CD4-positive, alpha-beta T cell (primary cell): ENCODE results near the gene TNFRSF9. TPM values are rescaled to one million over a fixed set of nuclear protein-coding genes. Genes with fewer than 3 reads are reported as not detected.

Source experiments
- ATAC-seq: fragments of 200-7000 bp; cut with Tn5 transposase; one replicate; pipeline ENCODE4 v1.10.0; 2022; ENCODE audit warnings: mild to moderate bottlenecking; ENCODE audit not compliant: poor library complexity
- CTCF ChIA-PET: fragments of 350-600 bp; sonication (Branson Sonifier 250); formaldehyde crosslinking; loops from one replicate; lab custom pipeline; 2021; ENCODE audit warnings: antibody characterized with exemption, inconsistent platforms; lab: Charles Lee
- POLR2A ChIA-PET: fragments of 350-600 bp; sonication (Branson Sonifier 250); formaldehyde crosslinking; loops from one replicate; lab custom pipeline; 2021; ENCODE audit warnings: antibody characterized with exemption, inconsistent platforms; lab: Charles Lee
- DNase-seq, 14 experiments: peaks; one replicate each; pipeline ENCODE4 v3.0.0-alpha.2; 2013 to 2020; ENCODE audit warnings: mixed read lengths in 2 of 14
- H3K27ac ChIP-seq, 2 donors: one replicate each; pipeline versions ENCODE4 v1.5.1 to v1.7.0; 2013; ENCODE audit warnings: low read length in 2 of 2, low read depth in 1 of 2, mild to moderate bottlenecking in 1 of 2
- H3K27me3 ChIP-seq, 2 experiments: 1 replicate in 1 of 2; 2 replicates in 1 of 2; pipeline versions ENCODE4 v1.6.1 to v1.7.0; 2013; ENCODE audit warnings: low read length in 2 of 2, control low read depth in 1 of 2, mild to moderate bottlenecking in 1 of 2, moderate library complexity in 1 of 2; ENCODE audit not compliant: insufficient read depth in 2 of 2, control insufficient read depth in 1 of 2
- H3K36me3 ChIP-seq: one replicate; pipeline ENCODE4 v1.6.1; 2013; ENCODE audit warnings: low read length, control low read depth; ENCODE audit not compliant: insufficient read depth
- H3K4me1 ChIP-seq: one replicate; pipeline ENCODE4 v1.6.1; 2013; ENCODE audit warnings: low read length, control low read depth; ENCODE audit not compliant: insufficient read depth
- H3K4me3 ChIP-seq: one replicate; pipeline ENCODE4 v1.5.1; 2013; ENCODE audit warnings: mild to moderate bottlenecking, low read length, moderate library complexity
- H3K9me3 ChIP-seq, 2 experiments: 1 replicate in 1 of 2; 2 replicates in 1 of 2; pipeline versions ENCODE4 v1.6.1 to v1.7.0; 2013; ENCODE audit warnings: low read length in 2 of 2, mild to moderate bottlenecking in 2 of 2, control low read depth in 1 of 2, moderate library complexity in 1 of 2; ENCODE audit not compliant: control insufficient read depth in 1 of 2, insufficient read depth in 1 of 2
- H3K27ac Mint-ChIP-seq: one replicate; pipeline ENCODE4 v1.8.0; 2020; ENCODE audit warnings: mixed read lengths
- H3K27me3 Mint-ChIP-seq: one replicate; pipeline ENCODE4 v1.8.0; 2021; ENCODE audit warnings: mixed read lengths
- H3K36me3 Mint-ChIP-seq: one replicate; pipeline ENCODE4 v1.8.0; 2021; ENCODE audit warnings: low read depth, mixed read lengths
- H3K4me1 Mint-ChIP-seq: one replicate; pipeline ENCODE4 v1.8.0; 2021; ENCODE audit warnings: low read depth, mixed read lengths
- H3K4me3 Mint-ChIP-seq: one replicate; pipeline ENCODE4 v1.8.0; 2020; ENCODE audit warnings: mild to moderate bottlenecking, mixed read lengths
- H3K9me3 Mint-ChIP-seq: one replicate; pipeline ENCODE4 v1.8.0; 2020; ENCODE audit warnings: mixed read lengths
- intact Hi-C, 2 experiments: fragments of 100-400 bp; cut with DNase I in 1 of 2; cut with micrococcal nuclease in 1 of 2; formaldehyde crosslinking; loops; one replicate each; pipeline versions ENCODE4 v1.15.1 to v1.9.0; 2023 to 2025; cut with DNase I, micrococcal nuclease
- total RNA-seq, 174 experiments: library from RNA in 2 of 174; stranded (reverse) in 2 of 174; gene quantifications; one replicate each; pipeline ENCODE4 v1.2.3 and lab custom pipeline; 2021 to 2026
- TF ChIP-seq, protein P1 (sequence below): fragments of 200-600 bp; IDR thresholded peaks from one replicate; pipeline ENCODE4 v1.8.0; 2022; ENCODE audit warnings: antibody characterized with exemption, mild to moderate bottlenecking

Gene TNFRSF9
- total RNA-seq, 2 experiments from 2014 or later, result 0.52 to 0.84 TPM

DNA sequence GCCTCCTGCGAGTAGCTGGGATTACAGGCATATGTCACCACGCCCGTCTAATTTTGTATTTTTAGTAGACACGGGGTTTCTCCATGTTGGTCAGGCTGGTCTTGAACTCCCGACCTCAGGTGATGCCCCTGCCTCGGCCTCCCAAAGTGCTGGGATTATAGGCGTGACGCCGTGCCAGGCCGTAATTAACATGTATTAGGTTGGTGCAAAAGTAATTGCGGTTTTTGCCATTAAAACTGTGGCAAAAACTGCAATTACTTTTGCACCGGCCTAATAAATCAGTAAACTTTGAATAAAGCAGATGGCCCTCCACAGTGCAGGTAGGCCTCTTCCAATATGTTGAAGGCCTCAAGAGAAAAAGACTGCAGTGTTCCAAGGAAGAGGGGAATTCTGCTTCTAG is 35.4 kb downstream of the TNFRSF9 start:
- intact Hi-C loops, result no loop called here
- ChIA-PET POLR2A (no interaction called here), CTCF (no interaction called here)
- Histone ChIP-seq H3K27me3 (no peaks in the 10 kb centered on the region), H3K27ac (no peak overlapping the region), H3K4me3 (no peak overlapping the region), H3K4me1 (peaks cover 5% of the 10 kb centered on the region), H3K36me3 (no peaks in the 10 kb centered on the region), H3K9me3 (no peaks in the 10 kb centered on the region)
- H3K27me3 Mint-ChIP-seq, result no peaks in the 10 kb centered on the region
- ATAC-seq (no peak), DNase-seq (no peak)
- no peaks in the 10 kb centered on the region for H3K36me3 Mint-ChIP-seq
- H3K9me3 Mint-ChIP-seq, result no peaks in the 10 kb centered on the region
- TF ChIP-seq, protein P1, sequence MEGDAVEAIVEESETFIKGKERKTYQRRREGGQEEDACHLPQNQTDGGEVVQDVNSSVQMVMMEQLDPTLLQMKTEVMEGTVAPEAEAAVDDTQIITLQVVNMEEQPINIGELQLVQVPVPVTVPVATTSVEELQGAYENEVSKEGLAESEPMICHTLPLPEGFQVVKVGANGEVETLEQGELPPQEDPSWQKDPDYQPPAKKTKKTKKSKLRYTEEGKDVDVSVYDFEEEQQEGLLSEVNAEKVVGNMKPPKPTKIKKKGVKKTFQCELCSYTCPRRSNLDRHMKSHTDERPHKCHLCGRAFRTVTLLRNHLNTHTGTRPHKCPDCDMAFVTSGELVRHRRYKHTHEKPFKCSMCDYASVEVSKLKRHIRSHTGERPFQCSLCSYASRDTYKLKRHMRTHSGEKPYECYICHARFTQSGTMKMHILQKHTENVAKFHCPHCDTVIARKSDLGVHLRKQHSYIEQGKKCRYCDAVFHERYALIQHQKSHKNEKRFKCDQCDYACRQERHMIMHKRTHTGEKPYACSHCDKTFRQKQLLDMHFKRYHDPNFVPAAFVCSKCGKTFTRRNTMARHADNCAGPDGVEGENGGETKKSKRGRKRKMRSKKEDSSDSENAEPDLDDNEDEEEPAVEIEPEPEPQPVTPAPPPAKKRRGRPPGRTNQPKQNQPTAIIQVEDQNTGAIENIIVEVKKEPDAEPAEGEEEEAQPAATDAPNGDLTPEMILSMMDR, result no peak
- no peak overlapping the region for H3K4me3 Mint-ChIP-seq
- H3K4me1 Mint-ChIP-seq, result no peaks in the 10 kb centered on the region
- no peak overlapping the region for H3K27ac Mint-ChIP-seq

DNA sequence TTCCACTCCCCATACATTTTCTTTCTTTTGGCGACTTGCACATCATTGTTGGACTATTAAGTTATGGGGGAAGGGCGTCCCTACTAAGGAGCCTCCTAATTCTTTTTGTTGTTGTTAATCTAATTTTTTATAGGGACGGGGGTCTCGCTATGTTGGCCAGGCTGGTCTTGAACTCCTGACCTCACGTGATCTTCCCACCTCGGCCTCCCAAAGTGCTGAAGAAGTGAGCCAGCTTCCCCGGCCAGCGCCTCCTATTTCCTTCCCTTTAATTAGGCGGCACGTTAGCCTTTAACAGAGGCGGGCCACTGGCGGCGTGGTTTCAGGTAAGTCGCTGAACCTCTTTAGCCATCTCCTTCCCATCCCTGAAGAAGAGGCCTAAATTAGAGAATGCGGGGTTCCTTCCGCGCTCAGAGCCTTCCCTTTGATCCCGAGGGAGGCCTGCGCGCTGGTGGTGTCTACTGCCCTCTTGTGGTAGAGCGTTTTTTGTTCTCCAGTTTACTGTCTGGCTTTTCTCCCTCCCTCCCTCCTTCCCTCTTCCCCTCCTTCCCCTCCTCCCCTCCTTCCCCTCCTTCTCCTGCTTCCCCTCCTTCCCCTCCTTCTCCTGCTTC is 38.1 kb downstream of the TNFRSF9 start:
- Histone ChIP-seq H3K27ac (no peak overlapping the region), H3K27me3 (no peaks in the 10 kb centered on the region), H3K4me3 (peak overlapping the region; percentile 42), H3K36me3 (no peaks in the 10 kb centered on the region), H3K9me3 (no peaks in the 10 kb centered on the region), H3K4me1 (peaks cover 11% of the 10 kb centered on the region)
- Mint-ChIP-seq H3K27ac (no peak overlapping the region), H3K4me1 (no peaks in the 10 kb centered on the region), H3K27me3 (no peaks in the 10 kb centered on the region), H3K9me3 (no peaks in the 10 kb centered on the region), H3K36me3 (no peaks in the 10 kb centered on the region), H3K4me3 (peak overlapping the region; percentile 70)
- ChIA-PET POLR2A (no interaction called here), CTCF (interaction anchor here (0.6 kb wide), 1 partner anchor 12 kb away, joined by 3 read pairs; no protein-coding TSS in a partner anchor)
- DNase-seq (peak; percentile 20 to 84 (median 38)), ATAC-seq (peak; percentile 65)
- intact Hi-C loops, result loop anchor here in 1 of 2 experiments (5.0 kb wide), 2 partner anchors 95 to 150 kb away; no protein-coding TSS in a partner anchor
- TF ChIP-seq, protein P1, result peak; percentile 70

DNA sequence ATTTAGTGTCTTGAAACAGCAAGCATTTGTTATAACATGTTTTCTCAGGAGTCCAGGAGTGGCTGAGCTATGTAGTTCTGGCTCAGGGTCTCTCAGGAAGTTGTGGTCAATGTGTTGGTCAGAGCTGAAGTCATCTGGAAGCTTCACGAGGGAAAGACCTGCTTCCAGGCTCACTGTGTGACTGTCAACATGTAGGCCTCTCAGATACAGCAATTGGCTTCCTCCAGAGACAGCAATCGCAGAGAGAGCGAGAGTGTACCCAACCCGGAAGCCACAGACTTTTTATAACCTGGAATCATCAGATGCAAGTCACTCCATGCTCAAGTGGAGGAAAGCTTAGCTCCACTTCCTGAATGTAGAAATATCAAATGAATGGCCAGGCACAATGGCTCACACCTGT is 40.9 kb downstream of the TNFRSF9 start:
- POLR2A ChIA-PET, result no interaction called here
- intact Hi-C loops, result loop anchor here in 1 of 2 experiments (5.0 kb wide), 2 partner anchors 92 to 147 kb away; no protein-coding TSS in a partner anchor

More for the DNA sequence above, 40.9 kb downstream of the TNFRSF9 start:
- Mint-ChIP-seq H3K27ac (no peak overlapping the region), H3K27me3 (no peaks in the 10 kb centered on the region), H3K9me3 (no peaks in the 10 kb centered on the region), H3K4me1 (no peaks in the 10 kb centered on the region), H3K4me3 (no peak overlapping the region), H3K36me3 (no peaks in the 10 kb centered on the region)
- Histone ChIP-seq H3K27me3 (no peaks in the 10 kb centered on the region), H3K27ac (no peak overlapping the region), H3K36me3 (no peaks in the 10 kb centered on the region), H3K9me3 (no peaks in the 10 kb centered on the region), H3K4me3 (no peak overlapping the region), H3K4me1 (peaks cover 11% of the 10 kb centered on the region)
- CTCF ChIA-PET, result no interaction called here
- ATAC-seq (no peak), DNase-seq (peak in 1 of 14 experiments; percentile 19)
- TF ChIP-seq, protein P1, result no peak
